ENCODE measurements around the gene KLK3.

- no peak for TF ChIP-seq POLR2AphosphoS5 (IDR thresholded peaks at IDR 0.05; ENCODE audit: borderline replicate concordance, low read depth, low read length)
- no peak for TF ChIP-seq EZH2 (IDR thresholded peaks at IDR 0.05)
Measured at GRCh38 chr19:50890422-50891252, 35.9 kb downstream of the KLK3 start.
